NCI-H1417 (cell line): ENCODE measurements around the gene RALB.
A peak's percentile ranks its signal among the peaks of the same experiment; 100 is the strongest.
"Not testable (repeated sequence)": the region's sequence is repeated elsewhere in the genome, so short reads cannot be mapped to it uniquely, and the experiment has no call there.

ENCODE experiments used
- DNase-seq, 3 experiments: peaks; one replicate each; lab custom pipeline; 2025; lab: John Stamatoyannopoulos, UW

Gene RALB

DNA sequence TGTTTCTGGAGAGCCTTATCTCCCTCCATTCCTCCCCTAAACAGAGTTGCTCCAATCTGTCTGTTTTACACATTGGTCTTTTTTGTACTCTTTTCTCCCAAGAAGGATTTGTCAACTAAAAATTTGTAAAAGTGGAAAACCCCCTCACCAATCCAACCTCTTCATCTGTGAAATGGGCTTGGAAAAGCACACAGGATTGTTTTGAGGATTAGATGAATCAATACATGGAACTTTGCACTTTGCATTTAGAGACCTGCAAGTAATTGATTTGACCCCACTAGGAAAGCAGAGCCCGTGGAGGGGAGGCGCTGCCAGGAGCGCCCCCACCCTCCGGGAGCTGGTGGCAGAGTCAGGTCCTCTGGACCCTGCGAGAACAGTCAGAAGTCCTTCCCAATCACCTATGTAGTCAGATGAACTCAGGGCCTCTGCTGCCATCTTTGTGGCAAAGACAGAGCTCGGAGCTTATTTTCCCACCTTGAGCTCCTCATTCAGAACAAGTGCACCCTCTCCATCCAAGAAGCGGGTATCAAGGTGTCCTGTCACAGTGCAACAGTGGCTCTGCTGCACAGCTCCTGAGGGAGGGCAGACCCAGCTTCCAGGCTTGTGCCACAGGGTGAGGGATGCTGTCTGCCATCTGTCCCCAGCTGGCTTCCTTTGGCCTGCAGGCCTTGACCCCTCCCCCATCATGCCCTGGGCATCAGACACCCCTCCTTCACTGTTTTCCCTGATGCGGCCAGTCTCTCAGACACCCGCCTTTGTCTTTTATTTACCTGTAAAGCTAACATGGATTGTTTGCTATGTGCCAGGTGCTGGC is 27.7 kb upstream of the RALB start:
- DNase-seq: peak in 2 of 3 experiments; percentile 84 to 94

DNA sequence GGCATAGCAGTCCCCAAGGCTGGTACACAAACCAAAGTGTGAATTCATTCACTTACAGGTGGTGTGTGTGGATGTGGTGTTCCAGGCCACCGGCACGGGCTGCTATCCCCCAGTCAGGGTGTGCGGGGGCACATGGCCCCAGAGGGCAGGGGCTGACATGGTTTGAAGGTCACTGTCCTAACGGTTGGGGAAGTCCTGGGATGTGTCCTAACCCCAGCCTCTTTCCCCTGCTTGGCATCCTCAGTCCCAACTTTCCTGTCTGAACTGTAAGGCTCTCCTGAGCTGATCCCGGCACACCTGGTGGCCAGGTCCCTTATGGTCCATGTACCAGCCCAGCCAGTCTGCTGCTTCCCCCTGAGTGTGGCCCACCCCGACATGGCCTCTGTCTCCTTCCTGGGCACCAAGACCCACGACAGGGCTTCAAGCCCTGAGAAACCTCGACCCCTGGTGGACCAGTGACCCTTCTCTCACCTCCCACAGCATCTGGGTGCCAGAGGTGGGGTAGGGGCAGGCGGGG is 27.0 kb upstream of the RALB start:
- DNase-seq: no peak

DNA sequence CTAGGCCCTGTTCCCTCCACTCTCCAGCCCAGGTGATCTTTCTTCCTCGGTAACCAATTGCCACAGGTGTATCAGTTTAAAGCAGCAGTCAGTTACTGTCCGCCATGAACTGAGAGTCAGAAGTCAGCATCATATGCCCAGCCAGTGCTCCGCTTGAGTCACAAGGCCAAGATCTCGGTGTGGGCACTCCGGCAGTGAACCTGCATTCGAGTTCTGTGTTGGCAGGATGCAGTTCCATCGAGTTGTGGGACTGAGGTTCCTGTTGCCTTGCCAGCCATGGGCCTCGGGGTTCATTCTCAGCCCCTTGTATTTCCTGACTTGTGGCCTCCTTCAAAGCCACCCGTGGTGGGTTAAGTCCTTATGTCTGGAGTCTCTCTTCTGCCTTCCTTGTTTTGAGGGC is 26.3 kb upstream of the RALB start:
- DNase-seq: no peak

DNA sequence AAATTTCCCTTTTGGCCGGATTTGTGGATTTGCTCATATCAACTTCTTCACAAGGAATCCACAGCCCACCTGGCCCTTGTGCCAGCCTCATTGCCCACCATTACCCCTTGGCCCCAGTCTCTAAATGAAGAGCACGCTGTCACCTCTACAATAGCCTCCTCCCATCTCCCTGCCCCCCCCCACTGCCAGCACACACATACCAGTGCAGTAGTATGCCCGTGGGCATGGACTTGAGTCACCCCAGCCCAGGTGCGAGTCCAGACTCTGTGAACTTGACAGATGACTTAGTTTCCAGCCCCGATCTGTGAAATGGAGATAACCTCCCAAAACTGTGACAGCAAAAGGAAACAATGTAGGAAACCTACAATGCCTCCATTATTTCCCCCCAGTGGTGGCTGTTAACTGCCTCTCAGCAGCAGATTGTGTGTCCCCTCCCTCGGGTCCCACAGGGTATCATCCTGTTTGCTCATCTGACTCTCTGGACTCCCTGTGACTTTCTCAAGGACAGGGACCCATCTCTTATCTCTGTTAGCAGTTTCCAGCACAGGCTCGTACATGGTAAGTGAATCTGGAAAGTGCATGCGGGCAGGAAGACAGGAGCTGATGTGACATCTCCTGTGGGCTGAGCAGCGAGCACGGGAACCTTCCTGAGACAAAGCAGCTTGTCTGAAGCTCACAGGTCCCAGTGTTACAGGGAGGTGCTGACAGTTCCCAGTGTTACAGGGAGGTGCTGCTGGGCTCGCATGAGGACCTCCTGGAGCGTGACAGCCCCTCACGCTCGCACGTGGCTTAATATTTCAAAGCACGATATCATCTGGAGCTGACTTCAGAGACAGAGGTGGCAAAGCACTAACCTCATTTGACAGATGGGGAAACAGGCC is 25.3 kb upstream of the RALB start:
- DNase-seq: no peak

DNA sequence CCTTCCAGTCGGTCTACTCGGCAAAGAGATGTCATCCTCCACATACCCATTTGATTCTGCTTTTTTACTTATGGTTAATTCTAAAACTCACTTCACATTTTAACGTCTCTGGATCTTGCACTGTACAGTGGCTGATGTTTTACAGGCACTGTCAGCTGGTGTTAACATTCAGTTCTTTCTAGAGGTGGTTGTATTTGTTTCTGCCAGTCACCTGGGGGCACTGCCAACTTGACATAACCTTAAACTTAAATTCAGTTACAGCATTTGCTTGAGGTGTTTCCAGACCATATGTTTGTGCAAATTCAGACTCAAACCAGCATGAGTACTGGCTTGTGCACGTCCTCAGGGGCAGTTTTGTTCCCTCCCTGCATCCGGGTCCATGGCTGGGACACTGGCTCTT is 24.1 kb upstream of the RALB start:
- peak in 1 of 3 experiments; percentile 28 for DNase-seq

DNA sequence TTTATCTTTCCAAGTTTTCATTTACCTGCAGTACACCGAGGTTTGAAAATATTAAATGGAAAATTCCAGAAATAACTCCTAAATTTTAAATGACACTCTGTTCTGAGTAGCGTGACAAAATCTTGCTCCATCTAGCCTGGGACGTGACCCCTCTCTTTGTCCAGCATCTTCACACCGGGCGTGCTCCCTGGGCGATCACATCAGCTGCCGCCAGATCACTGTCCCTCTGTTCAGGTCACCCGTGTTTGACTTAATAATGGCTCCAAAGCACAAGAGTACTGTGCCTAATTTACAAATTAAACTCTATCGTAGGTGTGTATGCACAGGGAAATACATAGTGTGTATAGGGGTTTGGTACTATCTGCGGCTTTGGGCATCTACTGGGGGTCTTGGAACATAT is 23.3 kb upstream of the RALB start:
- no peak for DNase-seq

DNA sequence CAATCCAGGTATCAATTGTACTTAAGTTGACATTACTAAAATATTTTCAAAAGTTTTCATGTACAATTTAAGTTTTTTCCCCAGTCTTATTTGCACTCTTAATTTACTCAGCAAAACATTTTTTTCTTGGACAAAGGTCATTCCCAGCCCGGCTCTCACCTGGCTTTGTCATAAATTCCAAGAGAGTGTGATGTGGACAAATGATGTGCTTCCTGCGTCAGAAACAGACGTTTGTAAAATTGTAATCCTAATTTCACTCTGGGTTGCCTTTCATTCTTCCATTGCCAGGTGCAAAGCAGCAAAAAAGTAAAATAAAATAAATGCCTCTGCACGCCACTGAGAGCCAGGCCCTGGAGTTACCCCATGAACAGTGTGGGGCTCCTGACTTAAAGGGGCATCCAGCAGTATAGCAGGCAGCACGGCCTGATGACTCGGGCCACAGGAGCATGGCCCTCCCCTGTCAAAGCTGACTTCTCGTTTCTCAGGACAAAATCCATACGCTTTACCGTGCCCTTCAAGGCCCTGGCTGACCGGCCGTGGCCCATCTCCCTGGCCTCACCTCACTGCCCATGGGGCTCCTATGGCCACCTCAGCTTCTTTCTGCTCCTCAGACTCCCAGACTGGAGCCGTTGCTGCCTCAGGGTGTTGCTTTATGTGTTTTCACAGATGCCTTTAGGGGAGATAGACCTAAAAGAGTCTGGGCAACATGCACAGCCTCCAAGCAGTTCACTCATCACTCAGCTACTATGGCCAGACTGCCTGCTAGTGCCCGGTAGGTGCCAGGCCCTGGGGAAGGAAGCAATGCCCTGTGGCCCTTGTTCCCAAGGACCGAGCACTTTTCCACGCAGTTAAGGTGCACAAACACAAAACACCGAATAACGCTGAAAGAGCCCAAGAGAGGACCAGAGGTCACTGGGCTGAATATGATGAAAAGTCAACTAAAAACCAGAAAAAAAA is 21.9 kb upstream of the RALB start:
- no peak for DNase-seq

DNA sequence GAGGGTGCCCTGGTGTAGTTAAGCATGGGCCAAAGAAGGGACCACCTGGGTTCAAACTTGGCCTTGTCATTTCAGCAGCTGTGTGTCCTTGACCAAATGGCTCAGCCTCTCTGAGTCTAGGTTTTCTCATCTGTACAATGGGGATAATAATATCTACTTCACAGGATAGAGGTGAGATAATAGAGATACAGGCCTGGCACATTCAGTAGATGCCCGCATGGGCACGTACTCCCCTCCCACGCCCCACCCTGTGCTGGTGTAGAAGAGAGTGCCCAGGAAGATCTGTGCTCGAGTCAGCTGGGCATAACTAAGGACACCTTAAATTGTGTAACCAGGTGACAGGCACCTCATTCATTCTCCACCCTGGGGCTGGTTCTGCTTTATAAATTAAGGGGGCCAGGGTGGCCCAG is 21.1 kb upstream of the RALB start:
- DNase-seq: no peak

DNA sequence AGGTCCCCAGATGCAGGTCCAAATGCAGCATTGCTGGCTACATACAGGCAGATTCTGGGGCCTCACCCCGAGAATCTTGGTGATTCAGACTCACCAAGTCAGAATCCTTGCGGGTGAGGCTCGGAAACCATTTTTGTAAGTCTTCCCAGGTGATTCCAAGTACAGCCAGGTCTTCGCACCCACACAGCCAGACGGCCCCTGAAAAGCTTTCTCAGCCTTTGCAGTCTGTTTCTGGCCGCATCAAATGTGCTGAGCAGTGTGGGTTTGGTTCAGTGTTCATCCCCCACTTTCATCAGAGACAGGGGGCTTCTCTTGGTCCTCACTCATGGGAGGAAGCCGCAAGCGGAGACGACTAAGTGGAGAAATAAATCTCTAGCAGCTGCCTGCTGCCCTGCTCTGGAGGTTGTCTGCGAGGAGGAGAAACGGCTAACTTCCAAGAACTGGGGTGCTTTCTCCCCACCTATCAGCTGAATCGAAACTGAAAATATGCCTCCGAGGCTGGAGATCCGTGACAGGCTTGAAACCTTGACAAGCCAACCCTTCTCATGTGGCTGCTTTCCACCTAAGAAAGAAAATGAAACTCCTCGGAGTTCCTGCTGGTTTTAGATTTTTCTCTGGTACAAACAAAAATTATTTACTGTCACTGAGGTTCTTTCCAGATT is 20.5 kb upstream of the RALB start:
- DNase-seq: no peak

DNA sequence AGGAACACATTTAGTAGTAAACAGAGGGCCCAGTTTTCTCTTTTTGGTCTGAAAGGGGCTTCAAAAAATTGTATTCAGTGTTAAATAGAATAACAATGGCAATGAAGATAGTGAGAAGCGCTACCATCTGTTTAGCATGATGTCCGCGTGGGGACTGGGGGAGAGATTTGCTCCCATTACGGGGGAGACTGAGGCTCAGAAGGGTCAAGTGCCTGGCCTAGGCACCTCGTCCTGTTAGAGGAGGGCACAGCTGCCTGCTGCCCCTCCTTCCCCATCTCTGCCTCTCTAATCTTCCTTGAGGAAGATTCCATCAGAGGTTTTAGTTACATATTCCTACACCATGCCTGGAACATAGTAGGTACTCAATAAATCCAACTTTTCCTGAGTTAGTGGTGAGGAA is 19.4 kb upstream of the RALB start:
- DNase-seq: no peak

DNA sequence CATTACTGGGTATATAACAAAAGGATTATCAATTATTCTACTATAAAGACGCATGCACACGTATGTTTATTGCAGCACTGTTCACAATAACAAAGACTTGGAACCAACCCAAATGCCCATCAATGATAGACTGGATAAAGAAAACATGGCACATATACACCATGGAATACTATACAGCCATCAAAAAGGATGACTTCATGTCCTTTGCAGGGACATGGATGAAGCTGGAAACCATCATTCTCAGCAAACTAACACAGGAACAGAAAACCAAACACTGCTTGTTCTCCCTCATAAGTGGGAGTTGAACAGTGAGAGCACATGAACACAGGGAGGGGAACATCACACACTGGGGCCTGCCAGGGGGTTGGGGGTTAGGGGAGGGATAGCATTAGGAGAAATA is 17.5 kb upstream of the RALB start:
- not testable (repeated sequence) for DNase-seq

DNA sequence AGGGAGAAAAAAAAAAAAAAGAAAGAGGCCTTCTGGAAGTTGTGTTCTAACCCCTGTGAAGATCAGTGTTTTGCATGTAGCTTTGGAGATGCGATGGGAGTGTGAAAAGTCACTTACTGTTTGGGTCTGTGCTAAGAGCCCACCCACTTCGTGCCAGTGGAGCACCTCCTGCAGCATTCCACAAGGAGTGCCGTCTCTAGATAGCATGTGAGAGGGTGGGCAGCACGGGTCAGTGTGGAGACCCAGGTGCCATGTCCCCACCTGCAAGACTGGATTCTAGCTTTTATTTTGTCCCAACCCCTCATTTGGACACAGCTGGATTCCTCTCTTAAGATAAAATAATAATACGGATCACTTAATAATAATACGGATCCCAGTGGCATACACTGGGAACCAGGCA is 17.0 kb upstream of the RALB start:
- DNase-seq: no peak

DNA sequence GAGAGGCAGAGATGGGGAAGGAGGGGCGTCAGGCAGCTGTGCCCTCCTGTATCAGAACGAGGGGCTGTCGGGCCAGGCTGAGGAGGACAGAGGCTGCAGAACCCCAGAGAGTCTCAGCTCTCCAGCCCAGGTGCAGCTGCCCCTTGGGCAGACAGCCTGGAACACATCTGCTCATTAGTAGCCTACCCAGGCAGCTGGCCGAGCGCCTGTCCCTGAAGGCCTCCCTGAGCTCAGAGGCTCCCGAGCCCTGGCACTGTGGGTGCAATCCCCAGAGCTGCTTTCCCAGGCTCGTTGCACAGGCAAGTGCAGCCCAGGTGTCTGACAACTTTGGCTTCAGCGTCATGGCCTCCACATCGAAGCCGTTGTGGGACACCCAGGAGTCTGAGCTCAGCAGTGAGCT is 16.3 kb upstream of the RALB start:
- DNase-seq: no peak

DNA sequence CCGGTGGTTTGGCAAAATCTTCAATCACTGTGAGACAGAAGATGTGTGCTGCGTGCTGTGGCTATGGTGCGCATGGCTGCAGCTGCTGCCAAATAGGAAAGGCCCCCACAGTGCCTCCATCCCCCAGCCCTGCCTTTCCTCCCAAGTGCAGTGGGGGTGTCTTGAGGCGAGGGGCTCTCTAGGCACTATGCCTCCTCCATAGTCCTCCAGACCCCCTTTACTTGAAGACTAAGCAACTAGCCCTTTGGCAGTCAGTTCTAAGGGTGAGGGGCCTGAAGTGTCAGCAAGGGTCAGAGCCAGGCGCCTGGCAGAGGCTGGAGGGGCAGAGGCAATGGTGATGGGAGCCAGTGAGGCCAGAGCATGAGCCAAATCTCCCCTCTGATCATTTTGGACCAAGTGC is 15.9 kb upstream of the RALB start:
- DNase-seq: no peak

DNA sequence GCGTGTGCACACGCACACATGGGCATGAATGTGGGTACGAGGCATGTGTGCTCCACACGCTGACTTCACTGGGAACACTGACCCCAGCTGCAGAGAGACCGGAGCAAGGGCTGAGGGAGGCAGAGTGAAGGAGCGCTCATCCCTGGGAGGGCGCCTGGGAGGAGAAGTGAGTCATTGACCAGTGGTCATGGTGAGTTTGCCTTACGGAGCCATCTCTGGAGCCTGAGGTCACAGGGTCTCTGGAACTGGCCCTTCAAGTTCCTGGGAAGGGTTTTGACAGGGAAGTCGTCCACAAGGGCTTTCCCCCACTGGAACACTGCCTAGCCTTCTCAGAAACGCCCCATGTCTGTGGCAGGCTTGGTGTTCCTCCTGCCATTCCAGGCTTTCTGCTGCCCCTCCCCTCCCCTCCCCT is 15.2 kb upstream of the RALB start:
- no peak for DNase-seq

DNA sequence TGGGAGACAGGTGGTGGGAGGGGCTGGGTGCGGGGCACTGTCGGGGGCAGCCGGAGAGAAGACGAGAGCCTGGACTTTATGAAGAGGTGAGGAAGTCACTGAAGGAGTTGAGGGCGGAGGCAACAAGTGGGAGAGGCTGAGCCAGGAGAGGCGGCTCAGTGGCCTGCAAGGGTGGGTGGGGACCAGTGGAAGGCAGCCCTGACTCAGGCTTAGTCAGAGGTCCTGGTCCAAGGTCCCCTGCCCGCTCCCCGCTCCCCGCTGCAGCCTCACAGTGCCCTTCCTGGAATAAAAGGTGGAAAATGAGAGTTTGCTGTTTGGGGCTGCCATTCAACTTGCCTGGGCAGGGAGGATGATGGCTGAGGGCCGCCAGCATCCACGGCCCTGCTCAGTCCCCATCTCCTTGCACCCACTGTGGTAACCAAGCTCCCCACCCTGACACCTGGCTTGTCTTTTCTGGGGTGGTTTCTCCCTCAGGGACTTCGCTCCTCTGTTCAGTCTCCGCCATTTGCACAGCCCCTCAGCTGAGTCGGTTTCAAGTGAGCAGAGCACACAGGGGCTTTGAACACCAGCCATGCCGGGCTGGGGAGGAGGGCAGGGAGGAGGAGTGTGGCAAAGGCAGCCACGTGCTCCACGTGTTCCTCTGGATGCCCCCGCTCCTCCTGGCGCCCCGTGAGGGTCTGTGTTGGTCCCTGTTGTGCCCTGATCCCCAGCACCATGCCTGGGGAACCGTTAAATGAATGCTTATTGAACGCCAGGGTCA is 13.7 kb upstream of the RALB start:
- DNase-seq: no peak

DNA sequence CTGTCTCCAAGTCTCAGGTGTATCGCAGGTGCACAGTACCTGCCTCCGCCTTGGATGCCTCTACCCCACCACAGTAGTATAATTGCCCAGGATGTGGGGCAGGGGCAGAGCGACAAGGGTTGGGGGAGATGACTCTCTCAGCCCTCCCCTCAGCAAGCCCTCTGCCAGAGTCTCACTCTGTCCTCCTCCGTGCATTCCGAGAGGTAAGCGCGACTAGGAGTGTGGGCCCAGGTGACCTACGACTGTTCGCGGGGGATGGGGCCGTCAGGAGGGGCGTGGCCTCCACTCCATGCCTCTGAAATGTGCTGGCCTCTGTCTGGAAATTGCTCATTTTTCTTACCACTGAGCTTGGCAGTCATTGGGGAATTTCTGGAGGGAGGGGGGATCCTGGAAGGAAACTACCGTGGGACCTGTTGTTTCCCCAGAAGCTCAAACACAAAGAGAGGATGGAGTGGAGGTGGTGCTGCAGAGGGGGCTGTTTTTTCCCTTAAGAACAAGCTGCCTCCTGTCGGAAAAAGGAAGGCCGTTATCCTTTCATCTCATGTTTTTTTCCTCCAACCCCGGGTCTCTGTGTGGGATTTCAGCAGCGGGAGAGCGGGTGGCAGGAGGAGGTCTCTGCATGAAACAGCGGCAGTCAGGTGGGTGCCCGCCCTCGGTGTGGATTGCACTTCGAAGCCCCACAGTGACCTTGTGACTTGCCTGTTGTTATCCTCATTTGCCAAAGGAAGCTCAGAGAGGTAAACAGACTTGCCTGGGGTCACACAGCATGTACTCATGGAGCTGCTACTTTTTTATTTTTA is 13.0 kb upstream of the RALB start:
- no peak for DNase-seq

DNA sequence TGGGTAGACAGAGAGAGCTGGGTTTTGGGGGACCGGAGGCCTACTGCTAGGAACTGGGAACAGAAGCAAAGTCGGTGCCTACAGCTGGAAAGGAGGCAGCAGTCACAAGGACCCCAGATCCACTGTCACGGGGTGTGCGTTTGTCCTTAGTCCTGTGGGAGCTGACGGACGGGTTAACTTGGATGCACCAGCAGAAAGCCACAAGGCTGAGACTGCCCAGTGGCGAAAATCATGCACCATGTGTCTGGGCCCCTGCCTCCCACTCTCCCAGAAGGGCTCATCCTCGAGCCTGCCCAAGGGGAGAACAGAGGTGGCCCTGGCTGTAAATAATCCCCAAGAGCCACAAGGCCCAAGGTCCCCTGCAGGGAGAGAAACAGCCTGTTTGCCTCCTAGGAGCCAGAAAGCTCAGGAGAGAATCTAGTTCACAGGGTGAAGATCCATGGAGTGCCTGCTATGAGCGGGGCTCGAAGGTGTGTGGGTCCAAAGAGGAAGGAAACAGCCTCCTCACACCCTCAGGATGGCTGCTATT is 11.7 kb upstream of the RALB start:
- DNase-seq: no peak

DNA sequence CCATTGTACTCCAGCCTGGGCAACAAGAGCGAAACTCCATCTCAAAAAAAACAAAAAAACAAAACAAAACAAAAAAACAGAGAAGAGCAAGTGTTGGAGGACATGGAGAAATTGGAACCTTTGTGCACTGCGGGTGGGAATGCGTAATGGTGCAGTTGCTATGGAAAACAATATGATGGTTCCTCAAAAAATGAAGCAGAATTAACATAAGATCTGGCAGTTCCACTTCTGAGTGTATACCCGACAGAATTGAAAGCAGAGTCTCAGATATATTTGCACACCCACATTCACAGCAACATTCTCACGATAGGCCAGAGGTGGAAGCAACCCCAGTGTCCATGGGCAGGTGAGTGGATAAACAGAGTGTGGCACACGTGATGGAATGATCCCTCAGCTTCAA is 11.0 kb upstream of the RALB start:
- DNase-seq: no peak

DNA sequence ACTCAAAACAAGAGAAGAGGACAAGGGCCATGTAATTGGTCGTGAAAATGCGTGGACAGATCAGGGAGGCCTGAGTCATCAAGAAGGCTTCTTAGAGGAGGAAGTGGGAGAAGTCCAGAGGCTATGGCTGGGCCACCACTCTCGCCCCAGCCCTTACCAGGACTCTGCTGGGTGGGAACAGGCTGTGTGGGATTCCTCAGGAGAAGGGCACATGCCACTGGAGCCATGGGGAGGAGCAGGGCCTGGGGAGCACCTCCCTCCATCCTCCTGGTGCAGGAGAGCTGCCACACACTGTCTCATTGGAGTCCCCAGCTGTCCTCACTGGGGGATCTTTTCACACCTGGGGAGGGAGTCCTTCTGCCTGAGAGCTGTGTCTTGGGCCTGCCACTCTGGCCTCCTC is 9.4 kb upstream of the RALB start:
- DNase-seq: no peak
